Prostate gland (tissue), 2 donors: ENCODE measurements around the gene NCR3LG1. TPM values are rescaled to one million over a fixed set of nuclear protein-coding genes. Genes with fewer than 3 reads are reported as not detected.

Source experiments
- DNase-seq: peaks from one replicate; pipeline ENCODE4 v3.0.0-alpha.2; 2019; ENCODE audit warnings: low spot score
- H3K27ac ChIP-seq, 2 donors: fragments of 200-600 bp; sonication (generic); 2 replicates each; pipeline ENCODE4 v1.5.1; 2017 to 2019
- H3K27me3 ChIP-seq: fragments of 200-600 bp; sonication (generic); replicated peaks from 2 replicates; pipeline ENCODE4 v1.5.1; 2019; ENCODE audit not compliant: insufficient read depth
- H3K36me3 ChIP-seq, 2 donors: fragments of 200-600 bp; sonication (generic); 1 replicate in 1 of 2; 2 replicates in 1 of 2; pipeline versions ENCODE4 v1.5.1 to v1.8.1; 2017 to 2019
- H3K4me1 ChIP-seq: fragments of 200-600 bp; sonication (generic); replicated peaks from 2 replicates; pipeline ENCODE4 v1.5.1; 2019
- H3K4me3 ChIP-seq, 2 donors: fragments of 200-600 bp; sonication (generic); 2 replicates each; pipeline ENCODE4 v1.5.1; 2017 to 2019
- H3K9me3 ChIP-seq: fragments of 200-600 bp; sonication (generic); 2 replicates; pipeline ENCODE4 v1.5.1; 2017
- POLR2A ChIP-seq: fragments of 450-650 bp; IDR thresholded peaks from one replicate; pipeline ENCODE4 v1.6.1; 2016; ENCODE audit warnings: antibody characterized with exemption, mild to moderate bottlenecking
- POLR2AphosphoS5 ChIP-seq: sonication (generic); formaldehyde crosslinking; IDR thresholded peaks from one replicate; pipeline ENCODE4 v1.6.1; 2017; ENCODE audit warnings: antibody characterized with exemption
- WGBS: methylation state at CpG from one replicate; pipeline ENCODE4 v1.1.5; 2018; 5-methylcytosine and 5-hydroxymethylcytosine counted together
- intact Hi-C: fragments of 100-400 bp; cut with DNase I; formaldehyde crosslinking; loops from one replicate; pipeline ENCODE4 v1.14.2; 2022
- total RNA-seq, 2 donors: library from RNA; depleted of rRNA; stranded (reverse); fragments of >200 nt; gene quantifications; one replicate each; pipeline ENCODE4 v1.1.0, GENCODE V29; 2016
- TF ChIP-seq, protein P1 (sequence below), 4 experiments: fragments of 200-600 bp in 2 of 4; fragments of 450-650 bp in 2 of 4; sonication (generic) in 2 of 4; IDR thresholded peaks; 1 replicate in 3 of 4; 2 replicates in 1 of 4; pipeline ENCODE4 v1.5.1; 2016 to 2019; ENCODE audit warnings: antibody characterized with exemption in 4 of 4, mild to moderate bottlenecking in 2 of 4, moderate library complexity in 2 of 4

NCR3LG1 gene
- total RNA-seq, 2 donors from 2014 or later, result 0.41 to 5.9 TPM

DNA sequence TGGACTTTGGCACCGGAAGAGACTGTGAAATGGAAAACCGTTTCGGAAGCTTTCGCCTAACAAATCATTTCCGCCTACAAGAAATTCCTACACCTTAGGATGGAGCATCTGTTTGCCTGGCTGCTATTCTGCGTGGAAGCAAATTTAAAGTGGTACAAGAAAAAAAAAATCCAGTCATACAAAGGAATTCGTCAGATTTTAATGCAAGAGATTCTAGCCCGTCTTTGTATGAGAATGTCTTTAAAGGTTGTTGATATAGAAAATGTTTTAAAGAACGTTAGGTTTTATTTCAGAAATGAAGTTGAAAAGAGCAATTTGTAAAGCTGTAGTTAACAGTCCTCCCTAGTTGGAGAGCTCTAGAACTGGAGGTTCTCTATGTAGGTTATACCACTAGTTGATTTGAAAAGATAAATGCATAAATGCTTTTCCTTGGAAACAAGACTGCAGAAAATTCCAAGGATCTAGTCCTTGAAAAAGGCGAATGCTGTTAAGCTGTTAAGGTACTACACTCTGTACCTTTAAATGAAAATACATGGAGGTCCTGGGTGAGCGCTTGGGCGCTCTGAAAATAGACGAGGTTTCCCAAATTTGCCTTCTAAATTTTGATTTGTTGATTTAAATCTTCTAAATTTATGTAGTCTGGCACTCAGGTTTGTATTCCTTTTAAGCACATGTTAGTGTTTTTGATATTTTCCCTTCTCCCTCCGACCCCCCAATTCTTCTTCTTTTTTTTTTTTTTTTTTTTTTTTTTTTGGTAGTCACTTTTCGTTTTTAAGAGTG lies 2.4 kb downstream of the NCR3LG1 start:
- H3K27me3 ChIP-seq, result no peaks in the 10 kb centered on the region
- no peak for TF ChIP-seq POLR2A
- TF ChIP-seq, protein P1, sequence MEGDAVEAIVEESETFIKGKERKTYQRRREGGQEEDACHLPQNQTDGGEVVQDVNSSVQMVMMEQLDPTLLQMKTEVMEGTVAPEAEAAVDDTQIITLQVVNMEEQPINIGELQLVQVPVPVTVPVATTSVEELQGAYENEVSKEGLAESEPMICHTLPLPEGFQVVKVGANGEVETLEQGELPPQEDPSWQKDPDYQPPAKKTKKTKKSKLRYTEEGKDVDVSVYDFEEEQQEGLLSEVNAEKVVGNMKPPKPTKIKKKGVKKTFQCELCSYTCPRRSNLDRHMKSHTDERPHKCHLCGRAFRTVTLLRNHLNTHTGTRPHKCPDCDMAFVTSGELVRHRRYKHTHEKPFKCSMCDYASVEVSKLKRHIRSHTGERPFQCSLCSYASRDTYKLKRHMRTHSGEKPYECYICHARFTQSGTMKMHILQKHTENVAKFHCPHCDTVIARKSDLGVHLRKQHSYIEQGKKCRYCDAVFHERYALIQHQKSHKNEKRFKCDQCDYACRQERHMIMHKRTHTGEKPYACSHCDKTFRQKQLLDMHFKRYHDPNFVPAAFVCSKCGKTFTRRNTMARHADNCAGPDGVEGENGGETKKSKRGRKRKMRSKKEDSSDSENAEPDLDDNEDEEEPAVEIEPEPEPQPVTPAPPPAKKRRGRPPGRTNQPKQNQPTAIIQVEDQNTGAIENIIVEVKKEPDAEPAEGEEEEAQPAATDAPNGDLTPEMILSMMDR (IDR thresholded peaks at IDR 0.05), result no peak
- no peak for TF ChIP-seq POLR2AphosphoS5
- WGBS, result 9% methylated on average over 15 of the region's 15 CpGs
- DNase-seq, result no peak
- intact Hi-C loops, result loop anchor here (10.0 kb wide), 1 partner anchor 139 kb away; no protein-coding TSS in a partner anchor
- peak overlapping the region; percentile 80 to 81 for H3K27ac ChIP-seq
- H3K9me3 ChIP-seq, result no peaks in the 10 kb centered on the region
- peak overlapping the region; percentile 53 to 56 for H3K4me3 ChIP-seq
- no peaks in the 10 kb centered on the region for H3K4me1 ChIP-seq
- H3K36me3 ChIP-seq, result no peaks in the 10 kb centered on the region

DNA sequence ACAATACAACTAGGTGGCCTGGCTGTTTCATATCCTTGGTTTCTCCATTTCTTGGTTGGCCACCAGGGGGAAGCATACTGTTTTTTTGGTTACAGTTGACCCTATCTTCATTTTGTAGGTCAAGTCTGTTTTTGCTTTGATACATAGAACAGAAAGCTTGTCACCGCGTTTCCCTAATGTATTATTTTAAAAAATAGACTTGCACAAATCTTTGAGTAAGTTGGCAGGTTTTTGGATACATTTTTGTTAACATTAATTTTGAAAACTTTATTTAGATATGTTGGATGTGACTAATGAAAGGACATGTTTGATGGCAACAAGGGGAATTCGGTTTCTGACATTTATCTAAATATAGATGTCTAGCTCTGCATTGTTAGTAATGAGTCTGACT lies 3.0 kb downstream of the NCR3LG1 start:
- no peak overlapping the region for H3K27ac ChIP-seq
- no peaks in the 10 kb centered on the region for H3K4me1 ChIP-seq
- peak; percentile 47 for DNase-seq
- H3K27me3 ChIP-seq, result no peaks in the 10 kb centered on the region
- no peak overlapping the region for H3K4me3 ChIP-seq
- WGBS, result 68% methylated on average over 3 of the region's 3 CpGs
- intact Hi-C loops, result loop anchor here (10.0 kb wide), 1 partner anchor 140 kb away; no protein-coding TSS in a partner anchor
- no peaks in the 10 kb centered on the region for H3K9me3 ChIP-seq
- H3K36me3 ChIP-seq, result no peaks in the 10 kb centered on the region
- no peak for TF ChIP-seq POLR2A
- TF ChIP-seq, protein P1 (IDR thresholded peaks at IDR 0.05), result peak in 3 of 4 experiments; percentile 49 to 51 (median 50)

DNA sequence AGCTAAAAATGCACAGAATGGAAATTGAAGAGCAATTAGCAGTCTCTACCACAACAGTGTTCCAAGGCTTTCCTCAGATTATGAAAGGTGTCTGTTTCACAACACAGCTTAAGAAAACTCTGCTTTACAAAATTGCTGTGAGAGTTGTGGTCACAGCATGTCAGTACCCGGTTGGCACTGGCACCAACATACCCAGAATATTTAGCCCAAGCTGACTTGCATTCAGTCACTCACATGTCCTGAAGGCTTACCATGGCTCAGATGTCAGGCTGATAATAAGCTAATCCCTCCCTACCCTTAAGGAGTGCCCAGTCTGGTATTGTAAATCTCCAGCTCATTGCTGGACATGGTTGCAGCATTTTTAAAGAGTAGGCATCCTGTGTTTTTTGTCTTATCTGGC lies 14.9 kb downstream of the NCR3LG1 start:
- TF ChIP-seq POLR2A, result no peak
- TF ChIP-seq, protein P1 (IDR thresholded peaks at IDR 0.05), result no peak
- no peak for TF ChIP-seq POLR2AphosphoS5
- H3K36me3 ChIP-seq, result no peaks in the 10 kb centered on the region
- intact Hi-C loops, result no loop called here
- no peaks in the 10 kb centered on the region for H3K4me1 ChIP-seq
- H3K27me3 ChIP-seq, result no peaks in the 10 kb centered on the region
- WGBS, result 91% methylated on average over 1 of the region's 1 CpG
- H3K9me3 ChIP-seq, result no peaks in the 10 kb centered on the region
- no peak overlapping the region for H3K4me3 ChIP-seq
- DNase-seq, result no peak
- H3K27ac ChIP-seq, result no peak overlapping the region

DNA sequence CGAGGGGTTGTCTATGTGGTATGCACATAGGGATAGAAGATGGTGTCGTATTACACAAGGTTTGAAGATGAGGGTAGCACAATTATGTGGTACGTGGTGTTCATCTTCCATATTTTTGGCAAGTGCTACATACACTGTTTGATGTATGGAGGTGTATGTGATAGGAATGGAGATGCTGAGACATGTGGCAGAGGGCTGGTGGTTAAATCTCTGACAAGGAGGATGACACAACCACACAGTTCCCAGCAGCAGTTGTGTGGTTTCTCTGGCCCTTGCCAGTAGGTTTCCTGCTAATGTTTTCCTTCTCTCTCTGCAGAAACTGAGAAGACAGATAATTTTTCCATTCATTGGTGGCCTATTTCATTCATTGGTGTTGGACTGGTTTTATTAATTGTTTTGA lies 17.0 kb downstream of the NCR3LG1 start:
- H3K4me3 ChIP-seq, result no peak overlapping the region
- intact Hi-C loops, result no loop called here
- no peak overlapping the region for H3K27ac ChIP-seq
- no peak for DNase-seq
- no peaks in the 10 kb centered on the region for H3K27me3 ChIP-seq
- no peaks in the 10 kb centered on the region for H3K4me1 ChIP-seq
- TF ChIP-seq, protein P1 (IDR thresholded peaks at IDR 0.05), result no peak
- TF ChIP-seq POLR2AphosphoS5, result no peak
- no peak for TF ChIP-seq POLR2A
- H3K9me3 ChIP-seq, result no peaks in the 10 kb centered on the region
- no peaks in the 10 kb centered on the region for H3K36me3 ChIP-seq
- 96% methylated on average over 3 of the region's 3 CpGs for WGBS

DNA sequence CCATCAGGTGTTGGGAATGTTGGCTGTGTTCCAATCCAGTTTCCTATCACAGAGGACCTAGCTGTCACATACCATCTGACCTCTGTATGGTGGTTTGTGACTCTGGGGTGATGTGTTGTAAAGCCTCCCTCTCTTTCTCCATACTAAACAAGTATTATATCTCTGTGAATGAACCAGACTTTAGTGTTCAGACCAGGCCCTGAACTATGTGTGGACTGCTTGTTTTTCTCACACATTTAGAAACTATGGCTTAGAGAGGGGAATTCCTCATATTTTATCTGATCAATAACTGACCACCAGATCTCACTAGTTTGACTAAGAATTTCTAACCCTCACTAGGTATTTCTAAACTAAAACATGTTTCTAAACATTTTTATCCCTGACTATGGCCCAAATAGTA lies 17.5 kb downstream of the NCR3LG1 start:
- TF ChIP-seq, protein P1 (IDR thresholded peaks at IDR 0.05), result no peak
- TF ChIP-seq POLR2A, result no peak
- TF ChIP-seq POLR2AphosphoS5, result no peak
- DNase-seq, result no peak
- no peaks in the 10 kb centered on the region for H3K9me3 ChIP-seq
- H3K36me3 ChIP-seq, result no peaks in the 10 kb centered on the region
- intact Hi-C loops, result no loop called here
- H3K4me1 ChIP-seq, result no peaks in the 10 kb centered on the region
- H3K27ac ChIP-seq, result no peak overlapping the region
- H3K27me3 ChIP-seq, result no peaks in the 10 kb centered on the region
- H3K4me3 ChIP-seq, result no peak overlapping the region
